HEK293T (cell line): Measurements from ENCODE around the gene WDR3.

Source experiments
- ARNT ChIP-seq: fragments of 450-650 bp; IDR thresholded peaks from 2 replicates; pipeline ENCODE4 v1.6.1; 2017; ENCODE audit warnings: mild to moderate bottlenecking
- BHLHE40 ChIP-seq: fragments of 450-650 bp; IDR thresholded peaks from 2 replicates; pipeline ENCODE4 v1.6.1; 2016; ENCODE audit warnings: mild to moderate bottlenecking, moderate library complexity, borderline replicate concordance
- ELF4 ChIP-seq: fragments of 450-650 bp; IDR thresholded peaks from 2 replicates; pipeline ENCODE4 v1.6.1; 2017; ENCODE audit warnings: antibody characterized with exemption
- FOXA1 ChIP-seq: fragments of 450-650 bp; IDR thresholded peaks from 2 replicates; pipeline ENCODE4 v1.6.1; 2016; ENCODE audit warnings: mild to moderate bottlenecking
- FOXM1 ChIP-seq: fragments of 450-650 bp; IDR thresholded peaks from 2 replicates; pipeline ENCODE4 v1.6.1; 2017; ENCODE audit warnings: mild to moderate bottlenecking, borderline replicate concordance
- HDGF ChIP-seq: fragments of 450-650 bp; IDR thresholded peaks from 2 replicates; pipeline ENCODE4 v1.6.1; 2017; ENCODE audit warnings: antibody characterized with exemption, borderline replicate concordance
- LEF1 ChIP-seq: fragments of 450-650 bp; IDR thresholded peaks from 2 replicates; pipeline ENCODE4 v1.6.1; 2017; ENCODE audit warnings: mild to moderate bottlenecking, borderline replicate concordance
- NFRKB ChIP-seq: fragments of 450-650 bp; IDR thresholded peaks from 2 replicates; pipeline ENCODE4 v1.6.1; 2016; ENCODE audit warnings: mild to moderate bottlenecking, moderate library complexity
- PKNOX1 ChIP-seq: fragments of 450-650 bp; IDR thresholded peaks from 2 replicates; pipeline ENCODE4 v1.6.1; 2016
- SP1 ChIP-seq: fragments of 450-650 bp; IDR thresholded peaks from 2 replicates; pipeline ENCODE4 v1.6.1; 2017
- SUZ12 ChIP-seq: fragments of 450-650 bp; IDR thresholded peaks from 2 replicates; pipeline ENCODE4 v1.6.1; 2016; ENCODE audit warnings: mild to moderate bottlenecking
- TARDBP ChIP-seq: fragments of 450-650 bp; IDR thresholded peaks from 2 replicates; pipeline ENCODE4 v1.6.1; 2016

- no peak for TF ChIP-seq PKNOX1
- TF ChIP-seq FOXA1, result no peak
- no peak for TF ChIP-seq ELF4
- no peak for TF ChIP-seq SP1
- TF ChIP-seq HDGF, result no peak
- no peak for TF ChIP-seq BHLHE40
- TF ChIP-seq LEF1, result no peak
- no peak for TF ChIP-seq FOXM1
- no peak for TF ChIP-seq TARDBP
- TF ChIP-seq SUZ12, result no peak
- no peak for TF ChIP-seq ARNT
- no peak for TF ChIP-seq NFRKB
Observed at GRCh38 chr1:118008011-118008410, 78.5 kb downstream of the WDR3 start.
